ENCODE data around the gene RFTN1.

Gene RFTN1

DNA sequence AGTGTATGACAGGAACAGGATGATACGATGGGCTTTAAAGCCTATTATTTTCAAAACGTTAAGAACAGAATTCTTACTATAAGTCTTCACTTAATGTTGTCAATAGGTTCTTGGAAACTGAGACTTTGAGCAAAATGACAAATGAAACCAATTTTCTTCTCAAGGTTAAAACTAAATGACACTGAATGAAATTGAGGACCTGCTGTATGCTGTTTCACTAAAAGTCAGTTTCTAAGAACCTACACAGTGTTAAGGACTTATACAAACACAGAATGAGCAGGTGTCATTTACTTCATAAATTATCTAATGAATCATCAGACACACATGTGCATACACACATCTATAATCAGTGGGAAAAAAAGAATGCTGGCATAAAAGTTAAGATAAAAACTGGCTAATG is 106.9 kb downstream of the RFTN1 start:
- no peaks in the 10 kb centered on the region for H3K27me3 ChIP-seq
- no peaks in the 10 kb centered on the region for H3K36me3 ChIP-seq
- no peak overlapping the region for H3K4me3 ChIP-seq (ENCODE audit: low read depth, low read length)
- TF ChIP-seq, protein P1, sequence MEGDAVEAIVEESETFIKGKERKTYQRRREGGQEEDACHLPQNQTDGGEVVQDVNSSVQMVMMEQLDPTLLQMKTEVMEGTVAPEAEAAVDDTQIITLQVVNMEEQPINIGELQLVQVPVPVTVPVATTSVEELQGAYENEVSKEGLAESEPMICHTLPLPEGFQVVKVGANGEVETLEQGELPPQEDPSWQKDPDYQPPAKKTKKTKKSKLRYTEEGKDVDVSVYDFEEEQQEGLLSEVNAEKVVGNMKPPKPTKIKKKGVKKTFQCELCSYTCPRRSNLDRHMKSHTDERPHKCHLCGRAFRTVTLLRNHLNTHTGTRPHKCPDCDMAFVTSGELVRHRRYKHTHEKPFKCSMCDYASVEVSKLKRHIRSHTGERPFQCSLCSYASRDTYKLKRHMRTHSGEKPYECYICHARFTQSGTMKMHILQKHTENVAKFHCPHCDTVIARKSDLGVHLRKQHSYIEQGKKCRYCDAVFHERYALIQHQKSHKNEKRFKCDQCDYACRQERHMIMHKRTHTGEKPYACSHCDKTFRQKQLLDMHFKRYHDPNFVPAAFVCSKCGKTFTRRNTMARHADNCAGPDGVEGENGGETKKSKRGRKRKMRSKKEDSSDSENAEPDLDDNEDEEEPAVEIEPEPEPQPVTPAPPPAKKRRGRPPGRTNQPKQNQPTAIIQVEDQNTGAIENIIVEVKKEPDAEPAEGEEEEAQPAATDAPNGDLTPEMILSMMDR (IDR thresholded peaks at IDR 0.05; ENCODE audit: low read depth, low read length): no peak
- H3K4me1 ChIP-seq: no peaks in the 10 kb centered on the region
- no peaks in the 10 kb centered on the region for H3K9me3 ChIP-seq
- no peak for DNase-seq

DNA sequence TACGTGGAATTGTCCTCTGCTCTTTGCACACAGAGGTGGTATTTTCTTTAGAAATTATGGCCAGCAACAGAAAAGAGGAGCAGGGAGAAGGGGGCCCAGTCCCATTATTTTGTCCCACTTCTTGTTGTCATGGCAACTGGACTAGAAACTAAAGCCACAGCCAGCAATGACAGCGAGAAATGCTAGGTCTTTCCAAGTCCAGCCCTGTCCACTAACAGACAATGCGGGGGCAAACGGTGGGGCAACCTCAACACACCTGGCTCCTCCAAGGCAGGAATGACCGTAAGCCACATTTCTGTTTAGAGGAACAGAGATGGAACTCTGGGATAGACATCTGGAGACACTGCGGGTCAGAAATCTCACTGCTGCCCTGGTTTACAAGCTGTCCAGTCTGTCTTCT is 107.3 kb downstream of the RFTN1 start:
- Histone ChIP-seq H3K4me1 (no peaks in the 10 kb centered on the region), H3K27me3 (no peaks in the 10 kb centered on the region), H3K9me3 (no peaks in the 10 kb centered on the region), H3K36me3 (no peaks in the 10 kb centered on the region), H3K4me3 (ENCODE audit: low read depth, low read length) (no peak overlapping the region)
- no peak for DNase-seq
- TF ChIP-seq, protein P1 (IDR thresholded peaks at IDR 0.05; ENCODE audit: low read depth, low read length): no peak

DNA sequence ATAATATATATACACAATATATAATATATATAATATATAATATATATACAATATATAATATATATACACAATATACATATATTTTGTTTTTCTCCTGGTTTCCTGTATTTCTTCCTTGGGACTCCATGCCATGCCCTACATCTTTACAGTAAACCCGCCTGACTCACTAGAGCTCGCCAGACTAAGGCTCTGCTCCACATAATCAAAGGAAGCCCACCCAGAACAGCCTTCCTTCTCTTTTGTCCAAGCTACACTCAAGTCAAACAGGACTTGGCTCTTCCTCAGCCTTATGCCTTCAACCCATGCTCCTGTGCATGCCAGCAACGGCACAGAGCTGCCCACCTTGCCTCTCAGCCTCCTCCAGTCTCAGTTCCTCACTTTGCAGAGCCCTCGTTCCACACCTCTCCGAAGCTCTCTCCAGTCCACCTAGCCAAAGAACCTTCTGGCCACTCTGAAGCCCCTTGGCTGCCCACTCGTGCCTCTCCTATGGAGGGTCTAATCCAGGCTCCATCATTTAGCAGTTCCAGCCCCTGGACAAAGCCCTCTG is 109.1 kb downstream of the RFTN1 start:
- Histone ChIP-seq H3K9me3 (no peaks in the 10 kb centered on the region), H3K36me3 (no peaks in the 10 kb centered on the region), H3K27me3 (no peaks in the 10 kb centered on the region), H3K4me1 (no peaks in the 10 kb centered on the region), H3K4me3 (ENCODE audit: low read depth, low read length) (no peak overlapping the region)
- DNase-seq: no peak
- TF ChIP-seq, protein P1 (IDR thresholded peaks at IDR 0.05; ENCODE audit: low read depth, low read length): no peak

DNA sequence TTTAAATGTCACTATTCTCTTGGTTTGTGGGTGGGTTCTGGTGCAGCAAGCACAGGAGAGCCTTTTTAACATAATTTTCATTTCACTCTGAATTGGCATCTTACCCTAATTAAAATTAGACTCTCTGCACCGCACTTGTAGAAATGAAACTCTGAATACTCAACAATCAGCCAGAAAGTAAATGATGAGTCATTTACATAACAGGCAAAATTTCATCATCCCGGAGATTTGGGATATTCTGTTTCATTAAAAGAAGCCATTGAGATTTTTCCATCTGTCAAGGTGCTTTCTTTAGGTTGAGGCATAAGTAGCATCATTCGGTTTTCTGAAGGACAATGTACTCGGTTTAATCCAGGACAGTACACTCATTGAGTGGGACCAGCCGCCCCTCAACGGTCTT is 111.0 kb downstream of the RFTN1 start:
- DNase-seq: no peak
- no peaks in the 10 kb centered on the region for H3K4me1 ChIP-seq
- no peaks in the 10 kb centered on the region for H3K9me3 ChIP-seq
- TF ChIP-seq, protein P1 (IDR thresholded peaks at IDR 0.05; ENCODE audit: low read depth, low read length): no peak
- H3K36me3 ChIP-seq: no peaks in the 10 kb centered on the region
- no peak overlapping the region for H3K4me3 ChIP-seq (ENCODE audit: low read depth, low read length)
- no peaks in the 10 kb centered on the region for H3K27me3 ChIP-seq

DNA sequence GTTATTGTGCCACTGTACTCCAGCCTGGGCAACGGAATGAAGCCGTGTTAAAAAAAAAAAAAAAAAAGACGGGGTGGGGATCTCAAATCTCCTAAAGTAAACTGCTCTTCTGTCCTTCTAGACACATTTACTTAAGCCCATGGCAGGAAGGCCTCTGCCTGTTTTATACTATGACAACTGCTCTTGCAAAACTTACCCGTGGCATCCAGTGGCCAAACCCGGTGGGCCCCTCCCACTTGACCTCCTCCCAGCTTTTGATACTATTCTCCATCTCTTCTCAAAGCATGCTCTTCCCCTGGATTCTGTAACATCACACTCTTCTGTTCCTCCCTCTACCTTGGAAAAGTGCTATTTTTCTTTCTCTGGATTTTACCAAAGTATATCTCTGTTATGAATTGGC is 112.2 kb downstream of the RFTN1 start:
- Histone ChIP-seq H3K9me3 (no peaks in the 10 kb centered on the region), H3K4me1 (no peaks in the 10 kb centered on the region), H3K4me3 (ENCODE audit: low read depth, low read length) (no peak overlapping the region), H3K27me3 (no peaks in the 10 kb centered on the region), H3K36me3 (no peaks in the 10 kb centered on the region)
- TF ChIP-seq, protein P1 (IDR thresholded peaks at IDR 0.05; ENCODE audit: low read depth, low read length): no peak
- no peak for DNase-seq

DNA sequence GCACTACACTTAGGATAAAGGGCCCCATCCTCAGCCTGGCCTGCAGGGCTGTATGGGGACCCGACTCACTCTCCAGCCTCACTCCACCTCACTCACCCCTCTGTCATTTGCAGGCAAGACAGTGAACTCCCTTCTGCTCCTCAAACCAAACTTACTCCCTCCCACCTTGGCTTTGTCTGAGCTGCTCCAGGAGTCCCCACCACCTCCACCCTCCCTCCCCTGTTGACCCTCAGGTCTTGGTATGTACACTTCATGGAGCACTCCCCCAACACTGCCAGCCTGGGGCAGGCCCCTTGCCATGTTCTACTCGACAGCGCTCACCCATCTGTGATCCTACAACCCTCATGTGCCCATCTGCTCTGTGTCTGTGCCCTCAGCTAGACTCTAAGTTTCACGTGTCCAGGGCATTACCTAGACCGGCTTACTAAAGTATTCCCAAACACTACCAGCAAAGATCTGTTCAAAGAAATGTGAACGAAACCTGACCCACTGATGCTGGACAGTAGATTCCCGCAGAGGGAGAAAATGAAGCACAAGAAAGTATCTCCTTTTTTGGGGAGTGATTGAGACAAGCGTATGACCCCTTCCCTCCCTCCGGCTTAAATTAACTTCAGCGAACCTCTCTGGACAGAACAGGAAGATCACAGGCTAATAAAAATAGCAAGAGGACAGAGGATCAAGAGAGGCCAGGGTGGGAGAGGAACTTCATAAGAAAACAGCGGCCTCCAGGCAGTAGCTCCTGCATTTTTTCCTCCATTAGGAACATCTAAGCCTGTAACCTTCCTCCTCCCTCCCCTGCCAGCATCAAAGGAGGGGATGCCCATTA is 113.2 kb downstream of the RFTN1 start:
- no peaks in the 10 kb centered on the region for H3K4me1 ChIP-seq
- DNase-seq: no peak
- H3K27me3 ChIP-seq: no peaks in the 10 kb centered on the region
- H3K36me3 ChIP-seq: no peaks in the 10 kb centered on the region
- no peaks in the 10 kb centered on the region for H3K9me3 ChIP-seq
- no peak overlapping the region for H3K4me3 ChIP-seq (ENCODE audit: low read depth, low read length)
- TF ChIP-seq, protein P1 (IDR thresholded peaks at IDR 0.05; ENCODE audit: low read depth, low read length): no peak
